Activated CD8-positive, alpha-beta memory T cell treated with anti-CD3 and anti-CD28 coated beads, Interleukin-2, amount 50 U/mL, for 1 hour (primary cell): ENCODE results near the gene RBM47.
"Not testable (repeated sequence)": the region's sequence is repeated elsewhere in the genome, so short reads cannot be mapped to it uniquely, and the experiment has no call there.

Experiments
- DNase-seq: peaks from one replicate; pipeline ENCODE4 v3.0.0-alpha.2; 2020; ENCODE audit errors: extremely low read depth

RBM47 gene

DNA sequence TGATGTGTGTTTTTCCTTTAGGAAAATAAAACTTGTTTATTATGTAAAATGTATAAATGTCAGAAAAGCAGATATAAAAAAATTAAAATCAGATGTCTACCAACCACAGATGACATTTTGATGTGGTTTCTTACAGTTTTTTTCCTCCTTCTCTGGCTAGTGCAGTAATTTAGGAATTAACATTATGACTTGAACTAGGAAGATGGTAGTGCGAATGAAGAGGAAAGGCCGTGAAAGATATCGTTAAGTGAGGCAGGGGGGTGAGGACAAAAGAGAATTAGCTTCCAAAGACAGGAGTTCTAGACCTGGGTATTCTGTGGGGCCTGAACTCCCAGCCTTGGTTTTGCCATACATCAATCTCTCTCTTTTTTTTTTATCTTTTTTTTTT lies 98.0 kb downstream of the RBM47 start:
- DNase-seq = no peak

DNA sequence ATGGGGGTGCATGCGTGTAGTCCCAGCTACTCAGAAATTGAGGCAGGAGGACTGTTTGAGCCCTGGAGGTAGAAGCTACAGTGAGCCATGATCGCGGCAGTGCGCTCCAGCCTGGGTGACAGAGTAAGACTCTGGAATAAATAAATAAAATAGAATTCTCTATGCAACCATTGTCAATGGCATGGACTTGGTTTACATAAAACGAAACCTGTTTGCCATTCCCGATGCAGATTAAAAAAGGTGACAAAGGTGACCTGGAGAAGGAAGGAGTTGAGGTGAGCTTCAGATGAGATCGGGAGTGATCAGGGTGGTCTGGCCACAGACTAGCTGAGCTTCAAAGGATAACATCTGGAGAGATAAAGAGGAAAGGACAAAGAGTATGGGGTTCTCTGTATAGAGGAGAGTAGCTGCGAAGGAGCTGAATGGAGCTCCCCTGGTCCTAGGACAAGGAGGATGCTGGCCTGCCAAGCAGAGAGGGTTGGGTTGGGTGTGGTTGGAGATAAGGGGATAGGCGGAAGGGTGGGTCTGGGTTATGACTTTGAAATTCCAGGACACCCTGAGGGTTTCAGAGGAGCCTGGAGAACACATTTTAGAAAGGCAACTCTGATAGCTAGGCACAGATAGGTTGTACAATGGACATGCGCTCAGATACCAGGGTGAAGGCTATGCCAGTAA lies 98.6 kb downstream of the RBM47 start:
- DNase-seq = no peak

DNA sequence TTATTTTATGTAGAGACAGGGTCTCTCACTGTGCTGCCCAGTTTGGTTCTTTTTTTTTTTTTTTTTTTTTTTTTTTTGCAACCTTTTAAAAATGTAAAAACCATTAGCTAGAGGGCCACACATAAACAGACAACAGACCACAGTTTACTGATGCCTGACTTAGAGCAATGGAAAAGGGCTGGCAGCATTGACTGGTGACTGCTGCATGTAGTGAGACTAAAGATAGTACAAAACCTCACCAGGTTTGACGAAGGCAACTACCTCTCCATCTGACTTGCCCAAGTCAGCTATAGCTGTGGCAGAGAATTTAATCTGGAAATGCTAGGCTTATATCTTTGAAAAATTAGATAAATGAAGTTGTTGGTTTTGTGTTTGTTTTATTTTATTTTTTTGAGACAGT lies 102.9 kb downstream of the RBM47 start:
- DNase-seq = no peak

DNA sequence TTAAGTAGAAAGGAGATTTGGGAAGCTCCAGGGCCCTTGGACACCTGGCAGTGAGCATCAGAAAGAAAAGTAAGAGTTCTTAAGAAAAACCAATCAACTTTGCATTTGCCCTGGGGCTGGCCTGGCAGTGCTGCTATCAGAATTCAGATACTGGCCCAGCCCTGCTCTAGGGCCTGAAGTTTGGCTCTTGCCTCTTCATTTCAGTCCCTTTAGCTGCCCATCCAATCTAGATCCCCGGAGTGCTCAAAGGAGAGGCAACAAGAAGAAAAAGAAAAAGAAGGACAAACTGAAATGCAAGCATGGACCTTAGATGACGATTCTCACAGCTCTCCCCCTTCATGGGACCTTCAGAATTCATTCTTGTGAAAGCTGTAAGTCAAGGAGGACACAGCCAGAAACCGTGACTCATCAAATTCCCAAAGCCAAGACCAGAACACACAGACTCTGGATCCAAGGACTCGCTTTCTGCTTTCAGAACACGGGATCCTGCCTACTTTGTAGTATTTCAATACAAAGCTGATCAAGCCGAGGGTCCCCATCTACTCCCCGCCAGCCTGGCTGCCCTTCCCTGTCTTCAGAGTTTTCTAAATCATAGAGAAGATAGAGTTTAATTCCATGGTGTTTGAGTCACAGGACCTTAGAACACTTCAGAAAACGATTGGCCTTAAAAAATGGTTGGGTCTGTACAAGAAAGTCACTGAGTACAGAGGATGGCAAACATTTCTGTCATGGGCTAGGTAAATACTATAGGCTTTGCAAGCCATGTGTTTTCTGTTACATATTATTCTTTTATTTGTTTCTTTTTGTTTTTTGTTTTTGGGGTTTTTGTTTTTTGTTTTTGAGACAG lies 103.7 kb downstream of the RBM47 start:
- DNase-seq = no peak

DNA sequence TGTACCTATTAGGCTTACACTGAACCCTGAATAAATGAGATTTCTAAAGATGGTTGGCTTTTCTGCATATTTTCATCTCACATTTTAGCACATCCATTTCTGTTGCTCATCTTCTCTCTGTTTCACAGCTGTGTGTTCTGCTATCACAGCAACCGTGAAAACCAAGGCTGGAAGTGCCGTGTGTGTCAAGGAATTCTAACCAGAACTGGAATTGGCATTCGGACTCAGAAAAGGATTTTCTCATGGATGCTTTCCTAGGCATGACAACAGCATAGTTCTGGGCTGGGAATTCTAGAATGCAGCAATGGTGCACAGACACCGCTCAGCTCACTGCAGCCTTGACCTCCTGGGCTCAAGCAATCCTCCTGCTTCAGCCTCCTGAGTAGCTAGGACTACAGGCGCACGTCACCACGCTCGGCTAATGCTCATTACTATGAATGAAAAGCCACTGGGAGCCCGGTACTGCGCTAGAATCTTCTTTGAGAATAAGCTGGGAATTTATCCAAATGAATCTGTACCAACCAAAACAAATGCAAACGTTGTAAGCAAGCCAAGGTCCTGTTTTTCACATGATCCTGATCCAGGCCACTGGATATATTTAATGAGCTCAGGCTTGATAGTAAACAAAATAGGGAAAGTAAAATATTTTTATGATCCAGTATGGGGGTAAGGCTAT lies 105.2 kb downstream of the RBM47 start:
- DNase-seq = no peak

DNA sequence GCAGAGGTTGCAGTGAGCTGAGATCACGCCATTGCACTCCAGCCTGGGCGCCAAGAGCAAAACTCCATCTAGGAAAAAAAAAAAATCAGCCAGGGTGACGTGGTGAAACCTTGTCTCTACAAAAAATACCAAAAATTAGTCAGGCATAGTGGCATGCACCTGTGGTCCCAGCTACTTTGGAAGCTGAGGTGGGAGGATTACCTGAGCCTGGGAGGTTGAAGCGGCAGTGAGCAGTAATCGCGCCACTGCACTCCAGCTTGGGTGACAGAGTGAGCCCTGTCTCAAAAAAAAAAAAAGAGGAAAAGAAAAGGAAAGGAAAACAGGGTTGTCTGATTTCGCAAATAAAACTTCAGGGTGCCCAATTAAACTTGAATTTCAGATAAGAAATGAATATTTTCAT lies 106.1 kb downstream of the RBM47 start:
- DNase-seq = no peak

DNA sequence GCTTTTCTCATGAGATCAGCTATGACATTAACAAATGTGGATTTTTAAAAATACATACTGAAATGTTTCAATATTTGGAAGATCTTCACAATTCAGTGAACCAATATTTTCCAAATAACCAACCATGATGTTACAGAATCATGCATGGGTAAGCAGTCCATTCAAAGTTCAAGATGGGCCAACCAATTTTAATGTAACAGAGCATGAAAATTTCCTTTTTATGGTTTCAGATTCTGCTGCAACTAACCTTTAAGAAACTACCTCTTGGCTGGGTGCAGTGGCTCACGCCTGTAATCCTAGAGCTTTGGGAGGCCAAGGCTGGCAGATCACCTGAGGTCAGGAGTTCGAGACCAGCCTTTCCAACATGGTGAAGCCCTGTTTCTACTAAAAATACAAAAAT lies 107.7 kb downstream of the RBM47 start:
- DNase-seq = no peak

DNA sequence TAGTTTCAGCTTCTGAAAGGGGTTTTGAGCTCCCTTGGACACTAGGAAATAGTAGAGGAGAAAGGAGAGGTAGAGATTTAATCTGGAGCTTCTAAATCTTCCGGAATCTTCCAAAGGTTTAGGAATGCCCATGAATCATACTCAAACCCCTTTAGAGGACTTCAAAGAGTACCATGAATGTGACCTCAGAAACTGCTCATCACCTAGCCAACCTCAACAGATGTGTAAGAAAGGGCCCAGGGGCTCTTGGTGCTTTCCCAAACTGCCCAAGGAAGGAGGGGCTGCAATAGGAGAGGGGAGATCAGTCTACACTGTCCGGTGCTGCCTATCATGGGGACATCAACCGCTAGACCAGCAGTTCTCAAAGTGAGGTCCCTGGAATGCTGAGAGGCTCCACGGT lies 109.1 kb downstream of the RBM47 start:
- DNase-seq = no peak

DNA sequence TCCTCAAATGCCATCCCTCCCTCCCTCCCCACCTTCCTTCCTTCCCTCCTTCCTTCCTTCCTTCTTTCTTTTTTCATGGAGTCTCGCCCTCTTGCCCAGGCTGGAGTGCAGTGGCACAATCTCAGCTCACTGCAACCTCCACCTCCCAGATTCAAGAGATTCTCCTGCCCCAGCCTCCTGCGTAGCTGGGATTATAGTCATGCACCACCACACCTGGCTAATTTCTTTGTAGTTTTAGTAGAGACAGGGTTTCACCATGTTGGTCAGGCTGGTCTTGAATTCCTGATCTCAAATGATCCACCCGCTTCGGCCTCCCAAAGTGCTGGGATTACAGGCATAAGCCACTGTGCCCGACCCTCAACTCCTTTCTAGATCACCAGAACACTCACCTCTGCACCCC lies 112.6 kb downstream of the RBM47 start:
- not testable (repeated sequence) for DNase-seq

DNA sequence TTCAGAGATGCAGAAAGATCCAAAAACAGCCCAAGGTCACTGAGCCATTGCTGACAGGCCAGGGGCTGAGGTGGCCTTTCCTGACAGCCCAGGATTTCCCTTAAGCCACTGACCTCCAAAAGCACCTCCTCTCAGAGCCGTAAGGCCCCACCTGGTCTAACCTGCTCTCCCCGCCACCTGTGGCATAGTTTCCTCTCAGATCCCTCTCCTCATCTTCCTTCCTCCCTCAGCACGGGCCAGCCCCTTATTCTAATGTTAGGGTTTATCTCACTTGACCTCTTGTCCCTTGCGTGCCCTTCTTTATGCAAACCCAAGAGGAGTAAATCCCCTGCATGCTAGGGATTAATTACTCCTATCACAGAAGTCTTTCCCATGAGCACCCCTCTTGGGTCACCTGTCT lies 113.0 kb downstream of the RBM47 start:
- no peak for DNase-seq

DNA sequence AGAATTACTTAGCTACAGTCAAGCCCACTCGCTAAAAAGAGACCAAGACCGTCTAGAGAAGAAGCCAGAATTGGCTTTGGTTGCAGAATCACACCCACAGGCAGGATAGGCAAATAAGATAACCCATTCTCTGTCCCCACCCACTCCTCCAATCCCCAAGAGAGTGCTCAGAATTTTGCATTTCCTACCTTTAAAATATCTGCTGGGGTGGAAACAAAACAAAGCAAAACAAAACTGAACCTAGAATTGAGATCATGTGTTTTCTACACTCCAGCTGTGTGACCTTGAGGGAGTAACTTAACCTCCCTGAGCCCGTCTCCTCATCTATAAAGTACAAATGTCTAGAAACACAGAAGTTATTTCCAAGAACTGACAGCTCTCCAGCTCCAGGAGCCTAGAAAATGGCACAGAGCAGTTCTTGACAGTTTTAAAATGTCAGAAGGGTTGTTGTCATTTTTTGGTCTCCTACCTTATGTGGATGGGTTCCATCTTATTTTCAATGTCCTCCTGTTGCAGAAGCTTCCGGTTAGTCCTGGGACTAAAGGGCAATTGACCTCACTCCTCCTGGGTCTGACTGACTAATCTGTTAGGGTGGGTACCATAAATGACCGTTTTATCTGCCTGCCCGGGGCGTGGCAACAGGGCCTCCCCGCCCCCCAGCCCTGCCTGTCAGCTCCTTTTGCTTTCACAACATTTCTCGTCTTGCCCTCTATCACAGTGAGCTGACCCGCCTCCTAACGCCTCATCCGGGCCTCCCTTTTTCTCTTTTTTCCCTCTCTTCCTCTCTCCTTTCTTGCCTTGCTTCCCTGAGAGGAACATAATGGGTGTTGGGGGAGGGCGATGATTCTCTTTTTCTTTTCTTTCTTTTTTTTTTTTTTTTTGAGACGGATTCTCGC lies 114.0 kb downstream of the RBM47 start:
- DNase-seq = no peak

DNA sequence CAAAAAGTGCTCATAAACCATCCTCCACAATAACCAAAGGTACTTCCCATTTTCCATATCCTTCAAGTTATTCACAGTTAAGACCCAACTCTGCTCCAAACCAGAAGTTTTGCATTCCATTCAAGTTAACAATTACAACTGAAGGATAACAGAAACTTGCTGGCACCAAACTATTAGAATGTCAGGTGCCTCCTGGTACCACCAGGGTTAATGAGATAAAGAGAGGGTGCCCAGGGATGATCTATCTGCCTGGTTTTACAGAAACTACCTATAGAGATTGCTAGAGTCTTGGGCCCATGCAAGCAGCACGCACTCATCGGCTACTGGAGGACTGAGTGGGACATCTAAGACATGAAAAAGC lies 114.6 kb downstream of the RBM47 start:
- DNase-seq = no peak

DNA sequence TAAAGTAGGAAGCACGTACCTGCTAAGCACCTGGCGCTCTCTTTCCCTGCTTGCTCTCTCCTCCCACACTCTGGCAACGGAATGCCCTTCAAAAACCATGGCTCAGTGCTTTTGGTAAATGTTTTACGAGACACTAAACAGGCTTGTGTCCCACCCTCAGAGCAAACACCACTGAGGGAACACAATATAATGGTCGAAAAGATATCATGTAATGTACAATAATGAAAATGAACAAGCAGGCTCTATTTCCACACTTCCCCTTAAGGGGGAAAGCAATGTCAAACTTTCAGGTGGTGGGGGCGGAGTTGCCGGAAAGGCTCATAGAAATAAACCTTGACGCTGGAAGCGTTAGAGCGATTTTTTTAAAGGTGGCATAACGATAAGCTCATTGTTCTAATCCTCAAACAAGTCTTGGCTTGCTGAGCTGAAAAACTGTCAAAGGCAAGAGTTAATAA lies 115.1 kb downstream of the RBM47 start:
- DNase-seq = no peak

DNA sequence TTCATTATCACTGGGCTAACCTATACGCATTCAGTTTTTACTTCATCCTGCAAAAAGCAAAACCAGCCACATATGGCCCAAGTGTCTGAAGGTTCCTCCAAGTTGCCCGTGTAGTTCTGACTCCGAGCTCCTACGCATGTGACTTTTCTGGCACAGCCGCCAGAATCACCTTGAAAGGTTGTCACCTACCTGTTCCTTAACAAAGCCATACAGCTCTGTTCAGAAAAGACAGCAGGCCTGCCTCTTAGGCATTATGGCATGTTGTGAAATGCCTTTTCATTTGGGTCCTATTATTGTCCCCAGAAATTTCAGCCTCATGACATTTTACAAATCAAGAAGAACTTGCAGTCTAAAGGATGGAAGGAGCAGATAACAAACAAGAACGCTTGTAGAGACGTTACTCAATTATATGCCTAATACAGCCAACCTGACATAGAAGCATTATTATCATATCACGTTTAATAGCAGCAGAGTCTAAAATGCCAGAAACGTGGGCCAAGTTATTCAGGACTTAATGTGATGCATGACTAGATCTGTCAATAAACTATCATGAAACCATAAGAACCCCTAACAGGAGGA lies 118.5 kb downstream of the RBM47 start:
- DNase-seq = no peak

DNA sequence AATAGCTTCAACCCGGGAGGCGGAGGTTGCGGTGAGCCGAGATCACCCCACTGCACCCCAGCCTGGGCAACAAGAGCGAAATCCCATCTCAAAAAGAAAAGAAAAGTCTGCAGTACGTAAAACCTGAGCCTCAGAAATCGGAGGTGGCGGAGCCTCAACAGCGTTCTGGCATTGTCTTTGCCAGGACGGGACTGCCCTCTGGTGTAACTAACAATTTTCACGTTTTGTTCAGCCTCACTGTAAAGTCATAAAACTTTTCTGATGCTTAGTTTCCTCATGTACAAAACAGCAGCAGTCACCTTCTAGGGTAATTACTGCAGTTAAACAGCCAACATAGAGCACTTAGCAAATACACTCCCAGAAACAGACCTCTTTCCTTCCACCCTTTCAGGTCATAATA lies 121.7 kb downstream of the RBM47 start:
- no peak for DNase-seq

DNA sequence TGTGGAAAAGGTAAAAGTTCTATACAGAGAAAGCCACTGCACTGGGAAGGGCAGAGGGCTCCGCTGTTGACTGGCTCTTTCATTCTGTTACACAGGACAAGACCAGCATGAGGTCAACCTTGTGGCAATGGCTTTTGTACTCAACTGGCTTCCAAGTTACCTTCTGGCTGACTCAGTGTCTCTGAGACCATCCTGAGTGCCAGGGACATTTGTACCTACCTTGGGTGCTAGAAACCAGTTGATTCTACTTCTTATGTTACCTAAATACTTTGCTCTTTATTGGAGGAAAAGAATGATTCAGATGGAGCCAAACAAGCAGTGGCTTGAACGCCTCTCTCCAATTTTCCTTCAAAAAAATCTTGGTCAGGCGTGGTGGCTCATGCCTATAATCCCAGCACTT lies 123.2 kb downstream of the RBM47 start:
- no peak for DNase-seq

DNA sequence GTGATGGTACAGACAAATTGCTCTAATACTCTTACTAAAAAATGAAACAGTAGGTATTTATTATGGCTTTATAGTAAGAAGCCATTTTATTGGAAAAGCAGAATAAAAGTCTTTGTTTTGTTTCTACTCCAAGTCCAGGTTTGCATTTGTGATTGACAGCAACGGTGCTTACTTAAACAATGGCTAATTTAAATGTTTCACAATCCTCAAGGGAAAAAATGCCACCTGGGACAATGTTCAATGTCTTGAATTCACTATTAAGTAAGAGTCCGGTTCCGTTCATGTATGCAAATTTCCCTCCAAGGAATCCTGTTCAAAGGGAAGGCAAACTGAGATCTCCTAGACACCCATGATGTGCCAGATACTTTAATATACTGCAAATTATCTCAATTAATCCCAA lies 123.6 kb downstream of the RBM47 start:
- no peak for DNase-seq

DNA sequence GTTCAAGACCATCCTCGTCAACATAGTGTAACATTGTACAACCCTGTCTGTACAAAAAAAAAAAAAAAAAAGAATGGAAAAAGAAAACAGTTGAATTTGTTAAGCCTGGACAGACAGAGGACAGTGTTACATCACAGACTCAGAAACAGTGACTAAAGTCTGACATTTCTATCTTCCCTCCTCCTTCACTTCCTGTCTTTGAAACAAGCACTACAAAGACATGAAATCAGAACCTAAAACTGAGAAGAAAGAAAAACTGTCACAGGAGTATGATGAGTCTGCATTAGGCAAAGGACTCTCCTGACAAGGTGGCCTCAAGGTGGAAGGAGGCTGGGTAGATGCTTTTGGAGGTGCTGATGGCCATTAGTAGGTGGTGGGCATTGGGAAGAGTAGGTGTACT lies 126.7 kb downstream of the RBM47 start:
- DNase-seq = no peak

DNA sequence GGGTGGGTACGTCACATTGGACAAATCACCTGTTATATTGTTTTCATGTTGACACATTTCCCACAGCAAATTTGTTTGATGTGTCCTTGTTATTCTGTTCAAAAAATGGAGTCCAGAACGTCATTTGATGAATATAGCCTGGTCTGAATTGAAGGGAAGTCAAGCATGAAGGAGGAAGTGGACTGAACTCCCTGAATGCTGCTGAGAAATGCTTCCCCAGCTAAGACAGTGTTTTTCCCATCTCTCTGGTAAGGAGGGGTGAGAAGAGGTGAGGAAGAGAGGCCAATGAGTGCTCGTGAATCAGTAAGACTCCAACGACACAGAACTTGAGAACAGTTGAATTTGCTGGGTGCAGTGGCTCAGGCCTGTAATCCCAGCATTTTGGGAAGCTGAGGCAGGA lies 127.4 kb downstream of the RBM47 start:
- DNase-seq = no peak

DNA sequence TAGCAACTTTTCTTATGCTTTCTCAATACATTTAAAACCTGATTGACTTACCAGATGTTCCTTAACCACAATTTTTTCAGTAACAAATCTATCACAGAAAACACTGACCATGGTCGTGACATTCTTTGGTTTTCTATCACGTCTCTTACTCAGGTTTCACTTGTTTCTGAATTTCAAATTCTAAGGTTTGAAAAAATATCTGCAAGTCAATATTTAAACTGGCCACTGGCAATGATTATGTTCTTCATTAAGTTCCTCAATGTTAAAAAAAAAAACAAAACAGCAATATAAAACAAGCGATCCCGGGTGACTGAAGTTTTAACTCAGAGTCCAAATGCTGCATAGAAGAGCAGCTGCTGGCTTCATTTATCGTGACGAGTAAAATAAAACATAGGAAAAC lies 128.9 kb downstream of the RBM47 start:
- DNase-seq = no peak

DNA sequence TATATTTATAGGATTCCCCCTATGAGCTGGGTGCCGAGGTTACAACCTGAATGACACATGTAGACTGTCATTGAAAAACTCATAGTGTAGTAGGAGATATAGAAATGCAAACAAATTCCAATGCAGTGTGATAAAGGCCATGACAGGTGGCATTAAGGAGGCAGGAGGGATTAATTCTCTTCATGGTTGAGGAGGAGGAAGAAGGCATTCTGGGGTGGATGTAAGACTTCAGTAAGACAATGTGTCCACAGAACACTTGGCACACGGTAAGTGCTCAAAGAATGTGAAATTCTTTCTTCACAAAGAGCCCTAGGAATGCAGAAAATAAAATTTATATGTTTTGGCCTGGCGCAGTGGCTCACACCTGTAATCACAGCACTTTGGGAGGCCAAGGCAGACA lies 136.5 kb downstream of the RBM47 start:
- DNase-seq = no peak

DNA sequence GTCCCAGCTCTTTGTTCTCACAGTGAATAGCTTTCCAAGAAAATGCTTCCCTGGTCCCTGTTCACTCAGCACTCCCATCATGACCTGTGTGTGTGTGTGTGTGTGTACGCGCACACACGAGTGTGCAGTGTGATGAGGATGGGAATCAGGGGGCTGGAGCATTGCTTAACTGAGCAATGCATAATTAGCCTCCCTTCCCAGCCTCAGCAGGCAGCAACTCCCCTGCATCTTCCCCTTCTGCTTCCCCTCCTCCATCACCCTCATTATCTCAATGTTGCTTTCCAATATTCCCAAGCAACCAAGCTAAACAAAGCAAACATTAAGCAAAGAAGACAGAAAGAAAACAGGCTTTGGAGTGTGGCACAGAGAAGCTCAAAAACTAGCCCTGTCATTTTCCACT lies 137.0 kb downstream of the RBM47 start:
- no peak for DNase-seq
